T-helper 17 cell (primary cell): ENCODE measurements around the gene FIGN. TPM values are rescaled to one million over a fixed set of nuclear protein-coding genes. Genes with fewer than 3 reads are reported as not detected.

ENCODE experiments used
- ATAC-seq: fragments of 150-1000 bp; cut with Tn5 transposase; 2 replicates; pipeline ENCODE4 v1.10.0; 2021; ENCODE audit warnings: mild to moderate bottlenecking, moderate library complexity
- DNase-seq, 3 donors: peaks; one replicate each; pipeline versions ENCODE4 v3.0.0 to v3.0.0-alpha.2; 2020 to 2021
- H3K9me3 ChIP-seq: one replicate; pipeline ENCODE4 v1.7.0; 2013; ENCODE audit warnings: low read length, mild to moderate bottlenecking; ENCODE audit not compliant: control insufficient read depth, poor library complexity, severe bottlenecking
- H3K27ac Mint-ChIP-seq: one replicate; pipeline ENCODE4 v1.8.0; 2022; ENCODE audit warnings: mild to moderate bottlenecking, moderate library complexity, mixed read lengths
- H3K27me3 Mint-ChIP-seq: one replicate; pipeline ENCODE4 v1.8.0; 2022; ENCODE audit warnings: mixed read lengths
- H3K36me3 Mint-ChIP-seq: one replicate; pipeline ENCODE4 v1.8.0; 2022; ENCODE audit warnings: low read depth, mixed read lengths
- H3K4me1 Mint-ChIP-seq: one replicate; pipeline ENCODE4 v1.8.0; 2022; ENCODE audit warnings: mild to moderate bottlenecking, mixed read lengths
- H3K4me3 Mint-ChIP-seq: one replicate; pipeline ENCODE4 v1.8.0; 2022; ENCODE audit warnings: mild to moderate bottlenecking, moderate library complexity, mixed read lengths
- total RNA-seq, 4 donors: library from RNA in 2 of 4; stranded (reverse) in 2 of 4; gene quantifications; one replicate each; pipeline ENCODE4 v1.2.3 and lab custom pipeline; 2022 to 2026

The FIGN gene
- total RNA-seq, 2 donors from 2014 or later, result not detected

GRCh38 chr2:163570391-163570790 lies 165.4 kb downstream of the FIGN start:
- DNase-seq (no peak), ATAC-seq (no peak)
- H3K27me3 Mint-ChIP-seq, result no peaks in the 10 kb centered on the region
- no peak overlapping the region for H3K4me3 Mint-ChIP-seq
- no peak overlapping the region for H3K27ac Mint-ChIP-seq
- H3K9me3 ChIP-seq, result no peaks in the 10 kb centered on the region
- no peaks in the 10 kb centered on the region for H3K36me3 Mint-ChIP-seq
- H3K4me1 Mint-ChIP-seq, result no peaks in the 10 kb centered on the region

- Mint-ChIP-seq H3K36me3 (no peaks in the 10 kb centered on the region), H3K27ac (no peak overlapping the region), H3K27me3 (no peaks in the 10 kb centered on the region), H3K4me3 (no peak overlapping the region), H3K4me1 (no peaks in the 10 kb centered on the region)
- ATAC-seq (no peak), DNase-seq (no peak)
- no peaks in the 10 kb centered on the region for H3K9me3 ChIP-seq
Observed at GRCh38 chr2:163565192-163565591, 170.6 kb downstream of the FIGN start.

- Mint-ChIP-seq H3K27me3 (no peaks in the 10 kb centered on the region), H3K4me1 (no peaks in the 10 kb centered on the region), H3K4me3 (no peak overlapping the region), H3K27ac (no peak overlapping the region), H3K36me3 (no peaks in the 10 kb centered on the region)
- no peak for DNase-seq
- ATAC-seq, result no peak
- no peaks in the 10 kb centered on the region for H3K9me3 ChIP-seq
Observed at GRCh38 chr2:163564236-163564635, 171.6 kb downstream of the FIGN start.

GRCh38 chr2:163563336-163563735 lies 172.5 kb downstream of the FIGN start:
- H3K9me3 ChIP-seq, result no peaks in the 10 kb centered on the region
- DNase-seq, result no peak
- H3K36me3 Mint-ChIP-seq, result no peaks in the 10 kb centered on the region
- H3K4me1 Mint-ChIP-seq, result no peaks in the 10 kb centered on the region
- no peak for ATAC-seq
- H3K27me3 Mint-ChIP-seq, result no peaks in the 10 kb centered on the region
- H3K27ac Mint-ChIP-seq, result no peak overlapping the region
- H3K4me3 Mint-ChIP-seq, result no peak overlapping the region

GRCh38 chr2:163558251-163559021 lies 177.4 kb downstream of the FIGN start:
- Mint-ChIP-seq H3K36me3 (no peaks in the 10 kb centered on the region), H3K27ac (no peak overlapping the region), H3K4me1 (no peaks in the 10 kb centered on the region), H3K27me3 (no peaks in the 10 kb centered on the region), H3K4me3 (no peak overlapping the region)
- ATAC-seq (no peak), DNase-seq (no peak)
- H3K9me3 ChIP-seq, result peaks cover 4% of the 10 kb centered on the region

GRCh38 chr2:163556511-163556910 lies 179.3 kb downstream of the FIGN start:
- H3K4me3 Mint-ChIP-seq, result no peak overlapping the region
- H3K36me3 Mint-ChIP-seq, result no peaks in the 10 kb centered on the region
- ATAC-seq (no peak), DNase-seq (no peak)
- no peak overlapping the region for H3K27ac Mint-ChIP-seq
- H3K4me1 Mint-ChIP-seq, result no peaks in the 10 kb centered on the region
- H3K27me3 Mint-ChIP-seq, result no peaks in the 10 kb centered on the region
- H3K9me3 ChIP-seq, result peaks cover 4% of the 10 kb centered on the region

- H3K4me1 Mint-ChIP-seq, result no peaks in the 10 kb centered on the region
Observed at GRCh38 chr2:163554864-163555263, 180.9 kb downstream of the FIGN start.

GRCh38 chr2:163553601-163554000 lies 182.2 kb downstream of the FIGN start:
- H3K4me3 Mint-ChIP-seq, result no peak overlapping the region
- peaks cover 4% of the 10 kb centered on the region for H3K9me3 ChIP-seq
- H3K27me3 Mint-ChIP-seq, result no peaks in the 10 kb centered on the region
- no peaks in the 10 kb centered on the region for H3K36me3 Mint-ChIP-seq
- no peak overlapping the region for H3K27ac Mint-ChIP-seq
- no peak for DNase-seq
- no peak for ATAC-seq
- no peaks in the 10 kb centered on the region for H3K4me1 Mint-ChIP-seq

More at GRCh38 chr2:163554864-163555263, 180.9 kb downstream of the FIGN start:
- H3K9me3 ChIP-seq, result peaks cover 4% of the 10 kb centered on the region
- no peak for DNase-seq
- Mint-ChIP-seq H3K4me3 (no peak overlapping the region), H3K36me3 (no peaks in the 10 kb centered on the region), H3K27me3 (no peaks in the 10 kb centered on the region), H3K27ac (no peak overlapping the region)
- no peak for ATAC-seq

- DNase-seq, result no peak
- no peaks in the 10 kb centered on the region for H3K36me3 Mint-ChIP-seq
- H3K4me1 Mint-ChIP-seq, result no peaks in the 10 kb centered on the region
- ATAC-seq, result no peak
- H3K4me3 Mint-ChIP-seq, result no peak overlapping the region
- H3K27ac Mint-ChIP-seq, result no peak overlapping the region
- H3K27me3 Mint-ChIP-seq, result no peaks in the 10 kb centered on the region
- peaks cover 4% of the 10 kb centered on the region for H3K9me3 ChIP-seq
Observed at GRCh38 chr2:163552758-163553157, 183.1 kb downstream of the FIGN start.

GRCh38 chr2:163551616-163552373 lies 184.0 kb downstream of the FIGN start:
- peaks cover 4% of the 10 kb centered on the region for H3K9me3 ChIP-seq
- ATAC-seq (no peak), DNase-seq (no peak)
- no peak overlapping the region for H3K27ac Mint-ChIP-seq
- no peaks in the 10 kb centered on the region for H3K4me1 Mint-ChIP-seq
- no peaks in the 10 kb centered on the region for H3K36me3 Mint-ChIP-seq
- no peak overlapping the region for H3K4me3 Mint-ChIP-seq
- no peaks in the 10 kb centered on the region for H3K27me3 Mint-ChIP-seq

GRCh38 chr2:163548970-163549369 lies 186.8 kb downstream of the FIGN start:
- Mint-ChIP-seq H3K27me3 (no peaks in the 10 kb centered on the region), H3K4me1 (no peaks in the 10 kb centered on the region), H3K36me3 (no peaks in the 10 kb centered on the region), H3K4me3 (no peak overlapping the region), H3K27ac (no peak overlapping the region)
- ATAC-seq, result no peak
- no peak for DNase-seq
- no peaks in the 10 kb centered on the region for H3K9me3 ChIP-seq
